Mesenchymal stem cell (in vitro differentiated cells and primary cell): Measurements from ENCODE around the gene HDAC4.

Experiments used
- DNase-seq: peaks from one replicate; pipeline ENCODE4 v3.0.0-alpha.2; 2013
- H2AFZ ChIP-seq: one replicate; pipeline ENCODE4 v1.6.1; 2013; ENCODE audit warnings: low read depth, mild to moderate bottlenecking, control low read depth, inconsistent platforms, low read length, moderate library complexity
- H2AK5ac ChIP-seq: 2 replicates; pipeline ENCODE4 v1.6.1; 2013; ENCODE audit warnings: low read length, moderate library complexity, mild to moderate bottlenecking, inconsistent platforms; ENCODE audit not compliant: severe bottlenecking
- H2BK120ac ChIP-seq: one replicate; pipeline ENCODE4 v1.6.1; 2013; ENCODE audit warnings: low read depth, mild to moderate bottlenecking, inconsistent platforms, low read length, moderate library complexity
- H2BK12ac ChIP-seq, 2 experiments: one replicate each; pipeline ENCODE4 v1.6.1; 2013; ENCODE audit warnings: inconsistent platforms in 2 of 2, low read length in 2 of 2, mild to moderate bottlenecking in 2 of 2, moderate library complexity in 2 of 2, control low read depth in 1 of 2
- H2BK15ac ChIP-seq: one replicate; pipeline ENCODE4 v1.6.1; 2013; ENCODE audit warnings: mild to moderate bottlenecking, low read depth, inconsistent platforms; ENCODE audit not compliant: poor library complexity, severe bottlenecking
- H2BK5ac ChIP-seq: 2 replicates; pipeline ENCODE4 v1.6.1; 2013; ENCODE audit warnings: low read depth, mild to moderate bottlenecking, low read length, control low read depth, inconsistent platforms; ENCODE audit not compliant: poor library complexity, severe bottlenecking
- H3K14ac ChIP-seq, 2 experiments: one replicate each; pipeline ENCODE4 v1.6.1; 2013; ENCODE audit warnings: inconsistent platforms in 2 of 2, low read length in 2 of 2, control low read depth in 1 of 2, mild to moderate bottlenecking in 1 of 2, moderate library complexity in 1 of 2
- H3K18ac ChIP-seq, 2 experiments: one replicate each; pipeline ENCODE4 v1.6.1; 2013; ENCODE audit warnings: inconsistent platforms in 2 of 2, low read length in 2 of 2, control low read depth in 1 of 2, low read depth in 1 of 2, mild to moderate bottlenecking in 1 of 2
- H3K23ac ChIP-seq, 2 experiments: one replicate each; pipeline ENCODE4 v1.6.1; 2013; ENCODE audit warnings: inconsistent platforms in 2 of 2, low read length in 2 of 2, mild to moderate bottlenecking in 2 of 2, moderate library complexity in 2 of 2, control low read depth in 1 of 2
- H3K27ac ChIP-seq: 2 replicates; pipeline ENCODE4 v1.5.1; 2013; ENCODE audit warnings: mild to moderate bottlenecking, moderate library complexity, low read length, control low read depth, inconsistent platforms; ENCODE audit not compliant: poor library complexity, severe bottlenecking
- H3K27me3 ChIP-seq, 2 experiments: 2 replicates each; pipeline versions ENCODE4 v1.6.1 to v1.7.0; 2013; ENCODE audit warnings: low read length in 2 of 2, mild to moderate bottlenecking in 2 of 2, moderate library complexity in 2 of 2, control low read depth in 1 of 2, inconsistent platforms in 1 of 2; ENCODE audit not compliant: control insufficient read depth in 1 of 2, insufficient read depth in 1 of 2
- H3K36me3 ChIP-seq, 2 experiments: 2 replicates each; pipeline versions ENCODE4 v1.6.1 to v1.7.0; 2013; ENCODE audit warnings: low read length in 2 of 2, control low read depth in 1 of 2, inconsistent platforms in 1 of 2, low read depth in 1 of 2, mild to moderate bottlenecking in 1 of 2; ENCODE audit not compliant: insufficient read depth in 2 of 2, control insufficient read depth in 1 of 2
- H3K4ac ChIP-seq, 2 experiments: one replicate each; pipeline ENCODE4 v1.6.1; 2013; ENCODE audit warnings: inconsistent platforms in 2 of 2, low read length in 2 of 2, mild to moderate bottlenecking in 2 of 2, moderate library complexity in 2 of 2, control low read depth in 1 of 2, low read depth in 1 of 2
- H3K4me1 ChIP-seq: 2 replicates; pipeline ENCODE4 v1.6.1; 2013; ENCODE audit warnings: low read depth, low read length, control low read depth; ENCODE audit not compliant: control insufficient read depth, insufficient read depth
- H3K4me2 ChIP-seq: 2 replicates; pipeline ENCODE4 v1.6.1; 2013; ENCODE audit warnings: low read length, mild to moderate bottlenecking, inconsistent platforms; ENCODE audit not compliant: poor library complexity, severe bottlenecking
- H3K4me3 ChIP-seq, 2 experiments: 2 replicates each; pipeline versions ENCODE4 v1.5.1 to v1.7.0; 2013; ENCODE audit warnings: low read length in 2 of 2, mild to moderate bottlenecking in 2 of 2, control low read depth in 1 of 2, low read depth in 1 of 2; ENCODE audit not compliant: insufficient read depth in 1 of 2
- H3K79me1 ChIP-seq: replicated peaks from 2 replicates; pipeline ENCODE4 v1.6.1; 2013; ENCODE audit warnings: mild to moderate bottlenecking, control low read depth, low read length, inconsistent platforms; ENCODE audit not compliant: poor library complexity, severe bottlenecking
- H3K9ac ChIP-seq: 2 replicates; pipeline ENCODE4 v1.7.0; 2013; ENCODE audit warnings: mild to moderate bottlenecking, low read length, moderate library complexity
- H3K9me3 ChIP-seq: 2 replicates; pipeline ENCODE4 v1.7.0; 2013; ENCODE audit warnings: mild to moderate bottlenecking, low read length; ENCODE audit not compliant: control insufficient read depth
- H4K8ac ChIP-seq: one replicate; pipeline ENCODE4 v1.6.1; 2013; ENCODE audit warnings: inconsistent platforms, mild to moderate bottlenecking, low read length, moderate library complexity
- H4K91ac ChIP-seq: one replicate; pipeline ENCODE4 v1.6.1; 2013; ENCODE audit warnings: mild to moderate bottlenecking, low read length, inconsistent platforms
- WGBS: methylation state at CpG from one replicate; pipeline ENCODE4 v1.1.7; 2013; ENCODE audit warnings: mixed read lengths; 5-methylcytosine and 5-hydroxymethylcytosine counted together

HDAC4 gene

GRCh38 chr2:239271471-239271870, 129.3 kb downstream of the HDAC4 start:
- no peak overlapping the region for H2AK5ac ChIP-seq
- no peak overlapping the region for H2BK12ac ChIP-seq
- H3K4ac ChIP-seq: no peak overlapping the region
- DNase-seq: no peak
- no peak overlapping the region for H3K27ac ChIP-seq
- H3K23ac ChIP-seq: no peak overlapping the region
- no peak overlapping the region for H3K14ac ChIP-seq
- no peak overlapping the region for H2BK15ac ChIP-seq
- H2BK5ac ChIP-seq: no peak overlapping the region
- peaks cover 38% of the 10 kb centered on the region for H3K4me1 ChIP-seq
- H2AFZ ChIP-seq: no peak overlapping the region
- H3K27me3 ChIP-seq: no peaks in the 10 kb centered on the region
- no peaks in the 10 kb centered on the region for H3K36me3 ChIP-seq
- H3K9me3 ChIP-seq: no peaks in the 10 kb centered on the region
- H2BK120ac ChIP-seq: no peak overlapping the region
- H3K18ac ChIP-seq: no peak overlapping the region
- 94% methylated on average over 11 of the region's 11 CpGs for WGBS
- H4K8ac ChIP-seq: no peak overlapping the region
- peaks cover 63% of the 10 kb centered on the region for H3K79me1 ChIP-seq
- no peak overlapping the region for H4K91ac ChIP-seq
- H3K4me3 ChIP-seq: no peak overlapping the region
- peak overlapping the region; percentile 38 for H3K9ac ChIP-seq
- H3K4me2 ChIP-seq: no peak overlapping the region

- Histone ChIP-seq H2AK5ac (no peak overlapping the region), H3K9me3 (no peaks in the 10 kb centered on the region), H3K4ac (no peak overlapping the region), H3K27ac (no peak overlapping the region), H3K36me3 (no peaks in the 10 kb centered on the region), H3K9ac (no peak overlapping the region), H4K91ac (no peak overlapping the region), H4K8ac (no peak overlapping the region), H3K18ac (no peak overlapping the region), H2BK120ac (no peak overlapping the region), H2BK15ac (no peak overlapping the region), H3K79me1 (peaks cover 61% of the 10 kb centered on the region), H3K4me2 (no peak overlapping the region), H2AFZ (no peak overlapping the region), H3K4me1 (peaks cover 34% of the 10 kb centered on the region), H3K4me3 (no peak overlapping the region), H3K27me3 (no peaks in the 10 kb centered on the region), H2BK5ac (no peak overlapping the region), H3K14ac (no peak overlapping the region), H3K23ac (no peak overlapping the region), H2BK12ac (no peak overlapping the region)
- 96% methylated on average over 10 of the region's 10 CpGs for WGBS
- no peak for DNase-seq
Measured at GRCh38 chr2:239269916-239270315, 130.9 kb downstream of the HDAC4 start.

GRCh38 chr2:239269173-239269885, 131.5 kb downstream of the HDAC4 start:
- peak overlapping the region in 1 of 2 experiments; percentile 51 for H3K4ac ChIP-seq
- H3K4me2 ChIP-seq: no peak overlapping the region
- H3K9me3 ChIP-seq: no peaks in the 10 kb centered on the region
- H2BK15ac ChIP-seq: no peak overlapping the region
- peaks cover 66% of the 10 kb centered on the region for H3K79me1 ChIP-seq
- no peak for DNase-seq
- 93% methylated on average over 10 of the region's 10 CpGs for WGBS
- peak overlapping the region in 1 of 2 experiments; percentile 23 for H2BK12ac ChIP-seq
- H4K8ac ChIP-seq: no peak overlapping the region
- no peak overlapping the region for H2AK5ac ChIP-seq
- H3K36me3 ChIP-seq: no peaks in the 10 kb centered on the region
- H3K27ac ChIP-seq: no peak overlapping the region
- H3K23ac ChIP-seq: no peak overlapping the region
- no peak overlapping the region for H3K14ac ChIP-seq
- H3K4me3 ChIP-seq: no peak overlapping the region
- H2BK120ac ChIP-seq: no peak overlapping the region
- peaks cover 35% of the 10 kb centered on the region for H3K4me1 ChIP-seq
- H3K18ac ChIP-seq: no peak overlapping the region
- H2BK5ac ChIP-seq: no peak overlapping the region
- H2AFZ ChIP-seq: no peak overlapping the region
- H3K9ac ChIP-seq: no peak overlapping the region
- H3K27me3 ChIP-seq: no peaks in the 10 kb centered on the region
- no peak overlapping the region for H4K91ac ChIP-seq

GRCh38 chr2:239268549-239268948, 132.3 kb downstream of the HDAC4 start:
- peaks cover 39% of the 10 kb centered on the region for H3K4me1 ChIP-seq
- WGBS: 83% methylated on average over 3 of the region's 3 CpGs
- no peak overlapping the region for H2AFZ ChIP-seq
- H3K27me3 ChIP-seq: no peaks in the 10 kb centered on the region
- H3K79me1 ChIP-seq: peaks cover 70% of the 10 kb centered on the region
- no peak overlapping the region for H2BK15ac ChIP-seq
- H3K14ac ChIP-seq: no peak overlapping the region
- H3K9me3 ChIP-seq: no peaks in the 10 kb centered on the region
- no peak overlapping the region for H3K23ac ChIP-seq
- peak overlapping the region; percentile 40 for H4K8ac ChIP-seq
- H3K36me3 ChIP-seq: no peaks in the 10 kb centered on the region
- no peak overlapping the region for H3K9ac ChIP-seq
- H3K4me3 ChIP-seq: no peak overlapping the region
- DNase-seq: no peak
- no peak overlapping the region for H3K4ac ChIP-seq
- peak overlapping the region; percentile 25 to 52 for H2BK12ac ChIP-seq
- no peak overlapping the region for H3K27ac ChIP-seq
- H3K18ac ChIP-seq: no peak overlapping the region
- peak overlapping the region; percentile 51 for H2AK5ac ChIP-seq
- H3K4me2 ChIP-seq: no peak overlapping the region
- H2BK5ac ChIP-seq: no peak overlapping the region
- no peak overlapping the region for H2BK120ac ChIP-seq
- no peak overlapping the region for H4K91ac ChIP-seq
